Neural crest cell (in vitro differentiated cells): ENCODE measurements around the gene DEFB112. TPM values are rescaled to one million over a fixed set of nuclear protein-coding genes. Genes with fewer than 3 reads are reported as not detected.

ENCODE experiments used
- DNase-seq: peaks from one replicate; pipeline ENCODE4 v3.0.0; 2021; ENCODE audit warnings: low read depth, mixed read lengths, low spot score
- H3K27ac Mint-ChIP-seq: one replicate; pipeline ENCODE4 v1.8.0; 2021; ENCODE audit warnings: mild to moderate bottlenecking, mixed read lengths; ENCODE audit not compliant: unreplicated experiment
- H3K27me3 Mint-ChIP-seq: 2 replicates; pipeline ENCODE4 v1.8.0; 2021; ENCODE audit warnings: low read depth, mild to moderate bottlenecking, mixed read lengths
- H3K36me3 Mint-ChIP-seq: 2 replicates; pipeline ENCODE4 v1.8.0; 2021; ENCODE audit warnings: low read depth, mild to moderate bottlenecking, mixed read lengths
- H3K4me1 Mint-ChIP-seq: 2 replicates; pipeline ENCODE4 v1.8.0; 2021; ENCODE audit warnings: mixed read lengths
- H3K4me3 Mint-ChIP-seq: one replicate; pipeline ENCODE4 v1.8.0; 2021; ENCODE audit warnings: mild to moderate bottlenecking, mixed read lengths
- H3K9me3 Mint-ChIP-seq: 2 replicates; pipeline ENCODE4 v1.8.0; 2021; ENCODE audit warnings: mixed read lengths
- total RNA-seq: library from RNA; stranded (reverse); gene quantifications from 2 replicates; pipeline ENCODE4 v1.2.1, GENCODE V29; 2021
- TF ChIP-seq, protein P1 (sequence below): fragments of 200-600 bp; sonication (generic); conservative IDR thresholded peaks from 2 replicates; pipeline ENCODE4 v1.5.0; 2021; ENCODE audit warnings: antibody characterized with exemption, mild to moderate bottlenecking

DEFB112 gene
- total RNA-seq, 1 donor from 2014 or later: not detected

DNA sequence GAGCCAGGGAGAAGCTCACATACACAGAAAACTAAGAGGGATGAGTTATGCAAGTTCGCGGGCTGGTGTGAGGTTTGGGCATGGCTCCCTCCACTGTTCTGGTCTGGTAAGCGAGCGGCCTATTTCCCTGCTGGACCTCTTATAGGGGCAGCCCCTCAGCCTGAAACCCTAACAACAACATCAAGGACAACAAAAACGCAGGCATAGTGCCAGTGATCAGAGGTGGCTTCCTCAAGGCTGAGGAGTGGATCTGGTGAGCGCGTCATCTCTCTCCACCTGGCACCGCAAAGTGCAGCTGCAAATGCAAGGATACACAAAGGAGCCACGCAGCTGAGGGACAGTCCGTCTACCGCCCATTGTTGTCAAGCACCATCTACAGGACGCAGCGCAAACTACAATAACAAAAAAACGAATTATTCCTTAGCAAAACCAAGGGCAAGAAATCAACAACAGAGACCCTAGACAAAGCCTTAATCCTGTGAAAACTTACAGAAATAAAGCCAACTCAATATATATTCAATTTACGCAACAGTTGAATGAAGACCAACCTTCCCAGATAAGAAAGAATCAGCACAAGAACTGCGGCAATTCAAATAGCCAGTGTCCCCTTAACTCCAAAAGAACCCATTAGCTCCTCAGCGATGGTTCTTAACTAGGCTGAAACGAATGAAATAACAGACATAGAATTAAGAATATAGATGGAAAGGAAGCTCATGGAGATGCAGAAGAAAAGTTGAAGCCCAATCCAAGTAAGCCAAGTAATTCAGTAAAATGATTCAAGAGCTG is 18.8 kb downstream of the DEFB112 start:
- H3K9me3 Mint-ChIP-seq: peaks cover 13% of the 10 kb centered on the region
- TF ChIP-seq, protein P1, sequence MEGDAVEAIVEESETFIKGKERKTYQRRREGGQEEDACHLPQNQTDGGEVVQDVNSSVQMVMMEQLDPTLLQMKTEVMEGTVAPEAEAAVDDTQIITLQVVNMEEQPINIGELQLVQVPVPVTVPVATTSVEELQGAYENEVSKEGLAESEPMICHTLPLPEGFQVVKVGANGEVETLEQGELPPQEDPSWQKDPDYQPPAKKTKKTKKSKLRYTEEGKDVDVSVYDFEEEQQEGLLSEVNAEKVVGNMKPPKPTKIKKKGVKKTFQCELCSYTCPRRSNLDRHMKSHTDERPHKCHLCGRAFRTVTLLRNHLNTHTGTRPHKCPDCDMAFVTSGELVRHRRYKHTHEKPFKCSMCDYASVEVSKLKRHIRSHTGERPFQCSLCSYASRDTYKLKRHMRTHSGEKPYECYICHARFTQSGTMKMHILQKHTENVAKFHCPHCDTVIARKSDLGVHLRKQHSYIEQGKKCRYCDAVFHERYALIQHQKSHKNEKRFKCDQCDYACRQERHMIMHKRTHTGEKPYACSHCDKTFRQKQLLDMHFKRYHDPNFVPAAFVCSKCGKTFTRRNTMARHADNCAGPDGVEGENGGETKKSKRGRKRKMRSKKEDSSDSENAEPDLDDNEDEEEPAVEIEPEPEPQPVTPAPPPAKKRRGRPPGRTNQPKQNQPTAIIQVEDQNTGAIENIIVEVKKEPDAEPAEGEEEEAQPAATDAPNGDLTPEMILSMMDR: peak; percentile 60
- H3K36me3 Mint-ChIP-seq: no peaks in the 10 kb centered on the region
- peaks cover 7% of the 10 kb centered on the region for H3K4me1 Mint-ChIP-seq
- H3K27me3 Mint-ChIP-seq: no peaks in the 10 kb centered on the region
- DNase-seq: peak; percentile 29
- no peak overlapping the region for H3K4me3 Mint-ChIP-seq
- peak overlapping the region; percentile 87 for H3K27ac Mint-ChIP-seq

DNA sequence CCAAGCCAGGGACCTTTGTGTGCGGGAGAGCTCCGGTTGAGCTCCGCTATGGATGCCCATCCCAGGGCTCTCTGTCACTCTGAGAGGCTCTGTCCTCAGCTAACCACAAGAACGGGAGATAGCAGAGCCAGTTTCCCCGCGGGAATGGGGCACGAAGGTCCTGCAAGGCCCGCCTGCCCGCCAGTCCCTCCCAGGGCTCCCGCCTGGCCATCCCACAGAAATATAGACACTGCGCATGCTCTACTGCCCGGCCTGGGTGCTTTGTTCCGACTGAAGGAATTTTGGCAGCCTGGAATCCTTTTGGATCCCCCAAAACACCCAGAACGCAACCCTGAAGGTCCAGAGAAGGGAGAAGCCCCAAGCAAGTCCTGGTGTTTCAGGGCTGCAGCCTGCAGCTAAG is 19.4 kb downstream of the DEFB112 start:
- TF ChIP-seq, protein P1: no peak
- H3K4me3 Mint-ChIP-seq: no peak overlapping the region

DNA sequence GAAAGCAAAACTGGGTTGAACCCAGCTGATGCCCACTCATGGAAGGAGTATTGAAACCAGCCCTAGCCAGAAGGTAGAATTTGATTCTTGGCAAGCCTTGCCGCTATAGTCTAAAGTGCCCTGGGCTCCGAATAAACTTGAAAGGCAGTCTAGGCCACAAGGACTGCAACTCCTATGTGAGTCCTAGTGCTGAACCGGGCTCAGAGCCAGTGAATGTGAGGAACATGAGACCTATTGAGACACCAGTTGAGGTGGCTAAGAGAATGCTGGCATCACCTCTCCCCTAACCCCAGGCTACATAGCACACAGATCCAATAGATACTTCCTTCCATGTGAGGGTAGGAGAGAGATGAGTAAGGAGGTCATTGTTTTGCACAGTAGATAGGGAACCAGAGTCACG is 24.5 kb downstream of the DEFB112 start:
- no peaks in the 10 kb centered on the region for H3K4me1 Mint-ChIP-seq
- no peak overlapping the region for H3K27ac Mint-ChIP-seq
- H3K36me3 Mint-ChIP-seq: no peaks in the 10 kb centered on the region

More for the DNA sequence above, 19.4 kb downstream of the DEFB112 start:
- Mint-ChIP-seq H3K9me3 (peaks cover 13% of the 10 kb centered on the region), H3K36me3 (no peaks in the 10 kb centered on the region), H3K4me1 (peaks cover 7% of the 10 kb centered on the region), H3K27me3 (no peaks in the 10 kb centered on the region), H3K27ac (no peak overlapping the region)
- no peak for DNase-seq

DNA sequence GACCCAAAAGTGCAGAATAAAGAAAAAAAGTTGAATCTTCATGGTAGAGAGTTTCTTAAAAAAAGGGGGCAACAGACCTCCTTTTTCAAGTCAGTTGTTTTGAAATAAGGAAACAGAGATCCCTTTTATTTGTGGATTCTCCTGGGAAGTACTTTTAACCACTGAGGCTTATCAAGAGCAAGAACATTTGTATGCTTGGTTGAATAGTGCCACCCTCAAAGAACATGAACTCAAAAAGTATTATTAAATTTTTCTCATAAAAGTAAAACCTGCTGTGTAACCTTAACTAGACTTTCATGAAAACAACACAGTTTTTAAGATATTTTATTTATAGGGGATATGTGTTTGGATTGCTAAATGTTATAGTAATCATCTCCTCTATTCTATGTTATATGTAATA is 27.8 kb downstream of the DEFB112 start, which contains the start of gene DEFB110:
Gene DEFB110 (minus strand): TSS at position 101 of the 400 bp plus-strand sequence. CDS start 59 bp downstream, at position 42.
- Mint-ChIP-seq H3K27me3 (no peaks in the 10 kb centered on the region), H3K9me3 (no peaks in the 10 kb centered on the region), H3K4me1 (no peaks in the 10 kb centered on the region), H3K27ac (no peak within 1 kb of the TSS), H3K4me3 (no peak within 1 kb of the TSS), H3K36me3 (no peaks in the 10 kb centered on the region)
- no peak for DNase-seq
- TF ChIP-seq, protein P1: no peak

More for the DNA sequence above, 24.5 kb downstream of the DEFB112 start:
- Mint-ChIP-seq H3K9me3 (peaks cover 3% of the 10 kb centered on the region), H3K4me3 (no peak overlapping the region), H3K27me3 (no peaks in the 10 kb centered on the region)
- TF ChIP-seq, protein P1: no peak
- DNase-seq: no peak

DNA sequence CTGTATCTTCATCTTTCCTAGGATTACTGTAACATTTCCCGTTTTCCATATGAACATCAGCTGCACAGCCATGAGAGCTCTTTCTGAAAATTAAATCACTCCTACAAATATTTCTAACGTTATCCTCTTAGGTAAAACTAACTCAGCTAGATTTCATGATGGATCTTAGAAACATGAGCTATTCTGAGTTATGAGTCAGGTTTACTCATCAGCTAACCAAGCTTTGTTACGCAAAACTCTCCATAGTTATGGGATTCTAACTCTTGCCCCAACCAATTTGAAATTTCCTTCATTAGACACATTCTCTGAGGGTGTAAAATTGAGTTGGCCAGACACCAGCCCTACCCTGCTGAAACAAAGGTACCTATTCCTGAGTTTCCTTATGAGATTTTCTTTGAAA is 41.9 kb downstream of the DEFB112 start:
- Mint-ChIP-seq H3K4me3 (no peak overlapping the region), H3K36me3 (no peaks in the 10 kb centered on the region), H3K27me3 (no peaks in the 10 kb centered on the region), H3K4me1 (no peaks in the 10 kb centered on the region), H3K9me3 (no peaks in the 10 kb centered on the region), H3K27ac (no peak overlapping the region)
- TF ChIP-seq, protein P1: no peak
- no peak for DNase-seq
